Dedifferentiated amniotic fluid mesenchymal stem cell (primary cell): ENCODE data around the gene MSH2.
"Not testable (repeated sequence)": the region's sequence is repeated elsewhere in the genome, so short reads cannot be mapped to it uniquely, and the experiment has no call there.

Experiments
- DNase-seq: peaks from one replicate; pipeline ENCODE4 v3.0.0-alpha.2; 2016; ENCODE audit errors: extremely low spot score

The MSH2 gene

GRCh38 chr2:47484396-47484795 lies 81.4 kb downstream of the MSH2 start:
- DNase-seq = no peak

- DNase-seq = no peak
Observed at GRCh38 chr2:47485177-47485576, 82.2 kb downstream of the MSH2 start.

DNA sequence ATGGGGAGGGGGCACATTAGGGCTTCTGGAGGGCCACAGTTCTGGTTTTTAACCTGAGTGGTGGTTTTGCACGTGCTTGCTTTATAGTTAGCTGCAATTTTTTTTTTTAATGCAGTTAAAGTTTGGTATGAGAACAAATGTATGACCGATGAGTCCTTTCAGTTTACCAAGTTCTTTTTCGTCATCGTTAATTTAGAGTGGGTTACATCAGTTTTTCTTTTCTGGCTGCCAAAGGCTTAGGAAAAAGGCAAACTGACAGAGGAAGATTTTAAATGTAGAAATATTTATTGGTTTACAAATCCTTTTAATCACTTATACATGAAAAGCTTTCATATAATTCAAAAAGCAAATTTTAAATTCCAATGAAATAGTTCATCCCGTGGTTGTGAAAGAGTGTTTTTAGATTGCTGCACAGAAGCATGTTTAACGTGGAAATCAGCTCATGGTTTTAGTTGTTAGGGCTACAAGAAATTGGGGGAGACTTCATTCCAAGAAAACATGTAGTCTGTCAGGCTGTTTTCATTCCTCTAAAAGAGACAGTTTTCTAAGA lies 82.9 kb downstream of the MSH2 start:
- no peak for DNase-seq

DNA sequence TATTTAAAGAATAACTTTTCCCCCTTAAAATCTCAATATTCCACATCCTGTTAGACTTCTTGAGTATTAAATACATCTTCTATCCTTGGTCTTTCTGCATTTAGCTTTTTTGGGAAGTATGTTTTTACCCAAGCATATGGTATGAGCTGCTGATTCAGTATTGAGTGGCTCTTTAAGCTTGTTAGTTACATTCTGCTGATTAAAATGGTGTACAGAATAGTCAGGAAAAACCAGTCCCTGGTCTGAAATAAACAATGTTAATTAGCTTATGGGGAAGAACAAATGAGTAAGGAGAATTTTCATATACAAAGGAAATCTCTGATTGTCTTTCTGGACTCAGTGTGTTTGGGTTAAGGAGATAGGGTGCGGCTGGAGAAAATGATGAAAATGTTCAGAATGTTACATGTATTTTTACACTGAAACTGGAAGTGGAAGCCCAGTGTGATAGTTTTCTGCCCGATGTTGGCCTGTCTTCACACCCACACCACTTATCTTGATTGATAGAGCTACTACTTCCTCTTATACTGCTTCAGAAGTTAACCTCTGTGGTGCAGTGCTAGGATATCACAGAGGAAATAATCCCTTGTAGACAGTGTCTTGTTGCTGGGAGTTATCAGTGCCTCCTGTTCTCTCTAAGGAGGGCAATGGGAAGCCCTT lies 84.0 kb downstream of the MSH2 start:
- no peak for DNase-seq

- DNase-seq = no peak
Observed at GRCh38 chr2:47487498-47487875, 84.5 kb downstream of the MSH2 start.

- peak; percentile 17 for DNase-seq
Observed at GRCh38 chr2:47488870-47489584, 86.1 kb downstream of the MSH2 start.

DNA sequence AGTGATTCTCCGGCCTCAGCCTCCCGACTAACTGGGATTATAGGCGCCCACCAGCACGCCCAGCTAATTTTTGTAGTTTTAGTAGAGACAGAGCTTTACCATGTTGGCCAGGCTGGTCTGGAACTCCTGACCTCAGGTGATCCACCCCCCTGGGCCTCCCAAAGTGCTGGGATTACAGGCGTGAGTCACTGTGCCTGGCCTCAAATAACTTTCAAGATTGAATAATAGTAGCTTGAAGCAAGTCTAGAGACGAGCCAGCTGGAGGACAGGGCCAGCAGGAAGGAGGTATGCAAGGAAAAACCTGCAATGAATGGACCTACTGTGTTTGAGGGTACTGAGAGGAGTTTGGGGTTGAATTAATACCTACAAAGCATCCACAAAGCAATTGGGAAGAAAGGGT lies 87.5 kb downstream of the MSH2 start:
- DNase-seq = no peak

GRCh38 chr2:47493317-47494035 lies 90.5 kb downstream of the MSH2 start:
- DNase-seq = no peak

GRCh38 chr2:47494267-47495130 lies 91.5 kb downstream of the MSH2 start:
- DNase-seq = no peak

DNA sequence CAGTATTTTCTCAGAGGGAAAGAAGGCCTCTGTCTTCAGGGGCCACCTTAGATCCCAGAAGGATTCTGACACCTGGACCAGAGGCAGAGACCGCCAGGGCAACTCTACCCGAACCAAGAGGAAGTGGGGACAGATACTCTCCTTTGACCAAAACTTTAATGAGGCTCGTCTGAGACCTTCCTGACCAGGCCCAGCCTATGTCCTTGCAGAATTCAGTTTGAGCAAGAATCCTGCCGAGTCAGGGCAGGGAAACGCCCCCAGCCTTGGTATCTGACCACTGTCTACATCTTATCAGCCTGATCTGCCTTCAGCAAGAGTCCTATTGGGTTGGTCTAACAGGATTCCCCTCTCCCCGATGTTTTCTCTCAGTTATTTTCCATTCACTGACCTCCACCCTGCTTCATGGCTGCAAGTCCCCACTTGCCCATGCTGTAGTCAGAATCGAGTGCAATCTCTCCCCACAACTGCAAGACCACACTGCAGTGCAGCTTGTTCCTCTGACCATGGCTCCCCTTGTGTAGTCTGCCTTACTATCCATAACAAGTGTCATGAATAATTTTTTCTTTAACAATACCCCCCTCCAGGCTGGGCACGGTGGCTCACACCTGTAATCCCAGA lies 95.0 kb downstream of the MSH2 start:
- no peak for DNase-seq

GRCh38 chr2:47499093-47499492 lies 96.1 kb downstream of the MSH2 start:
- no peak for DNase-seq

GRCh38 chr2:47499621-47500309 lies 96.8 kb downstream of the MSH2 start:
- no peak for DNase-seq

GRCh38 chr2:47501374-47502200 lies 98.6 kb downstream of the MSH2 start:
- DNase-seq = no peak

- not testable (repeated sequence) for DNase-seq
Observed at GRCh38 chr2:47502498-47502897, 99.5 kb downstream of the MSH2 start.

GRCh38 chr2:47503481-47504070 lies 100.6 kb downstream of the MSH2 start:
- DNase-seq = no peak

GRCh38 chr2:47504174-47504810 lies 101.3 kb downstream of the MSH2 start:
- DNase-seq = no peak

DNA sequence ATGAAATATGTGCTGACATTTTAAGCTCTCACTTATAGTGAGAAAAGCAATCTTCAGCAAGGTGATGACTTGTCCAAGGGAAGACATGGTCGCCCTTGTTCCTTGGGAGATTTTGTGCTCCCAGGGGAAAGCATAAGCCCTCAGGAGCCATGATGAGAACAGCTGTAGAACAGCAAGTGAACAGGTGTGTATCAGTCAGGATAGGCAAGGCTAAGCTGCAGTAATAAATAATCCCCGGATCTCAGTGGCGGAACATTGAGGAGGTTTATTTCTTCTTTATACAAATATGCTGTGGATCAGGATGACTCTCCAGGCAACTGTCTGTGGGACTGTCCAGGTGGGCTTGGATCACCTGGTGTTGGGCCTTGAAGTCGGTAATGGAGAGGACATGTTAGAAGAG lies 103.1 kb downstream of the MSH2 start:
- no peak for DNase-seq

GRCh38 chr2:47506436-47506835 lies 103.5 kb downstream of the MSH2 start:
- DNase-seq = no peak

DNA sequence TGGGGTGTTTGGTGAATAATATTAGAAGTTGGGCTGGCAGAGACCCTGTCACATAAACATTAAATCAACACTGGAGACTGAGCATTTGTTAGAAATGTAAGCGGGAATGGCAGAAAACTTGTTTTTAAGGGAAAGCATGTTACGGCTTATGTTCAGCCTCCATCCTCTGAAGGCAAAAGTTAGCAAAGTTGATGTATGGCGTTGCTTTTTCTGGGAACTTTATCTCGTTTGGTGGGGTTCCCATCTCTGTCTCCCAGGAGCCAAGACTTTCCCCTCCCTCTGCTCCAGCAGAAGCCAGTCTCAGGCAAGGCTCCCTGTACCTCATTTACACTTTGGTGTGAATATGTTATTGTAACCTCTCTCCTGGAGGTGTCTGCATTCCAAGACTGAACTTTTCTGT lies 105.1 kb downstream of the MSH2 start:
- DNase-seq = no peak
